Hair follicle dermal papilla cell (primary cell): ENCODE measurements around the gene EEF1AKMT3. TPM values are rescaled to one million over a fixed set of nuclear protein-coding genes. Genes with fewer than 3 reads are reported as not detected.

Experiments
- small RNA-seq: library from RNA; depleted of rRNA; stranded (forward); fragments of <200 nt; gene quantifications from one replicate; pipeline ENCODE3, GENCODE V24; 2012
- total RNA-seq: library from RNA; depleted of rRNA; stranded (reverse); fragments of >200 nt; gene quantifications from 2 replicates; pipeline ENCODE4 v1.2.3, GENCODE V29; 2012

EEF1AKMT3 gene
- total RNA-seq = 12.1 and 13.6 TPM in 2 replicates

GRCh38 chr12:57772429-57773322 lies at the start of gene EEF1AKMT3:
Gene EEF1AKMT3, plus strand, starts transcription at chr12:57772614. Its CDS starts 111 bp downstream, at chr12:57772725.

GRCh38 chr12:57738661-57739237 lies 33.7 kb upstream of the EEF1AKMT3 start, which contains the start of gene AGAP2:
Gene AGAP2, minus strand, starts transcription at chr12:57738742. Its CDS starts 496 bp downstream, at chr12:57738246.

DNA sequence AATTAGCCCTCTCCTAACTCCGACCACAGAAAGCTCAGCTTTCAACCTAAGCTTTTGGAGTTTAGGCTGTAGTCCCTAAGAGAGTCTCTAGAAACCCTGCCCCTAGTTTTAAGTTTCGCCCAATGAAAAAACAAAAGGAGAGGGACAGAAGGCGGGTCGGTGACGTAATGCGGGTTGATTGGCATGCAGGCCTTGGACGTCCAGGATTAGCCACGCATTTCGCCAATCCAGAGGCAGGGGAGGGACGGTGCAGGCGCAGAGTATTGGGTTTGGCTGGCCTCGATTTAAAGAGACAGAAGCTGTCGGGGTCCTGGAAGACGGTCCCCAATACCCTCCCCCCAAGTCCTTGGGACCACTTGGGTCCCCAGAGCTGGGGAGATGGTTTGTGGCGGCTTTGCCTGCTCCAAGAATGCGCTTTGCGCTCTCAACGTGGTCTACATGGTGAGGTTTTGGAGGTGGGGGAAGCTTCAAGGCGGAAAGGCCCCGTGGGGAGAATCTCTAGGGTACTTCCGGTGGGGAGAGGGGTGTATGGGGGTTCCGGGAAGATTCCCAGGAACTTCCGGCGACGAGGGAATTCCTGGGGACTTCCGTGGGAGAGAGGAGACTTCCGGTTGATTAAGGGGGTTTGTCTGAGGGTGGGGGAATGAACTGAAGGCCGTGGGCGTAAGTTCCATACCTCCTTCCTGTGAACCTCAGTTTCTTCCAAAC lies 27.5 kb upstream of the EEF1AKMT3 start, which contains the start of gene TSPAN31:
TSPAN31 (plus strand) TSS at position 263 of the 708 bp plus-strand sequence; CDS start at position 379, 116 bp downstream.

GRCh38 chr12:57751788-57752667 lies 20.4 kb upstream of the EEF1AKMT3 start, which contains the start of gene CDK4:
Gene CDK4, minus strand, starts transcription at chr12:57752310. Its CDS starts 593 bp downstream, at chr12:57751717.

DNA sequence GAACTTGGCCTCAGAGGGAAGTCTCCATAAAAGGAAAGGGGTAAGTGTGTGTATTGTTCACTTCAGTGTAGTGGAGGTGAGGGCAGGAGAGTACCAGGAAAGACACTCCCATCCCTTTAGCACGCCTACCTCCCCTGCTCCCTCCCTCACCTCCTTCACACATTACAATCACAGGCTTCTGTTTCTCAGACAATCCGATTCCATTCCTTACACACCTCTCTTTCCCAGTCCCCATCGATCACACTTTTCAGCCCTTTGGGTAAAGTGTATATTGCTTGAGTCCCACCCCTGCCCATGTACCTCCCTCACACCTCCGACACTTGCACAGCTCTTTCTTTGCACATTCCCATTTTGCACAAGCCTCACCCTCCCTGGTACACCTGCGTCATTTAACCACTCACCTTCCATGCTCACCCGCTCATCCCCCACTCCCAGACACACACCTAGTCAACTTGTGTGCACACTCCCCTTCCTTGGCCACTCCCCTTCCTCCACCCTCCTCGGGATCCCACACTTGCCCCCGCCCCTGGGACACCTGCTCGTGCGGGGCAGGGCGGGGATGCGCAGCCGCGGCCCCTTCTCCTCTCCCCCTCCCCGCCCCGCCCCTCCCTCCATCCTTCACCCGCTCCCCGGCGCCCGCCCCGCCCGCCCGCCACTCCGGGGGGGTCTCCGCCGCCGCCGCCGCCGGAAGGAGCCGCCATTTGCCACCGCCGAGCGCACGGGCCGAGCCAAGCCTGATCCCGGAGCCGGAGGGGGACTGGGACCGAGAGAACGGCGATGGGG lies 17.8 kb upstream of the EEF1AKMT3 start, which contains the start of gene MARCHF9:
MARCHF9 (plus strand) TSS at position 693 of the 783 bp plus-strand sequence. CDS start 426 bp downstream, outside the sequence.

DNA sequence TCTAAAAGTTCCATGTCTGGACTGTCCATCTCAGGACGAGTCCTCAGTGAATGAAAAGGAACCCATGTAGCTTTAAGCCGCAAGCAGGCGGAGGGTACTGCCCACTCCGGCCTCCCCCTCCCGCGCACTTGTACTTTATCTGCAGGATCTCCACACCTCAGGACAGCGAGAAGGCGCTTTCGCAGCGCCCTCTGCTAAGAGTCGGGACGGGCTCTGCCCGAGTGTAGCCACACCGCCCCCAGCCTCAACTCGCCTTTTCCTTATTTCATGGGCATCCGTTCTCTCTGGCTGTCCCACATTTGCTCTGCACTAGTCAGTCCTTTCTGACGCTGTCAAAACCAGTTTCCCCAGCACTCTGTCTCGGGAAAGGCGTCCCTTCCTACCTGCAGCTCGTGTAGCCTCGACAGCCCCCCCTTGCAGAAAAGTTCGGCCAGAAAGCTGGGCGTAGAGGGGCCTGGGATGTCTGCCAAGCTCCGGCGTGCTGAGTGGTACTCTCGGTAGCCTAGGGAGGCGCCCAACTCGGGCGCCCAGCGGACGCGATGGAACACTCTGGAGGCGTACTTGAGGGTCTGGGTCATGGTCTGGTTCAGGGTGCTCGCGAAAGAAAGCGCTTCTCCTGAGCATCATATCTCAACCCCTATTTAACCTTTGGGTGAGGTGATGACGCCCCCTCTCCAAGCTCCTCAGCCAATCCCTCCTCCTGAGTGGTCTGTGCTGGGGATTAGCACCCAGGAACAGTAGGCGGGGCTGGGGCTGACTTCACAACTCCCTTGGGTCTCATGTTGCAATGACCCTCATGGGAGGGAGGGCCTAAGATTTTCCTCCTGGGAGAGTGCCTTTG lies 5.7 kb upstream of the EEF1AKMT3 start, which contains the start of gene CYP27B1:
CYP27B1 (minus strand) TSS at position 615 of the 841 bp plus-strand sequence; CDS start at position 578, 37 bp downstream.

DNA sequence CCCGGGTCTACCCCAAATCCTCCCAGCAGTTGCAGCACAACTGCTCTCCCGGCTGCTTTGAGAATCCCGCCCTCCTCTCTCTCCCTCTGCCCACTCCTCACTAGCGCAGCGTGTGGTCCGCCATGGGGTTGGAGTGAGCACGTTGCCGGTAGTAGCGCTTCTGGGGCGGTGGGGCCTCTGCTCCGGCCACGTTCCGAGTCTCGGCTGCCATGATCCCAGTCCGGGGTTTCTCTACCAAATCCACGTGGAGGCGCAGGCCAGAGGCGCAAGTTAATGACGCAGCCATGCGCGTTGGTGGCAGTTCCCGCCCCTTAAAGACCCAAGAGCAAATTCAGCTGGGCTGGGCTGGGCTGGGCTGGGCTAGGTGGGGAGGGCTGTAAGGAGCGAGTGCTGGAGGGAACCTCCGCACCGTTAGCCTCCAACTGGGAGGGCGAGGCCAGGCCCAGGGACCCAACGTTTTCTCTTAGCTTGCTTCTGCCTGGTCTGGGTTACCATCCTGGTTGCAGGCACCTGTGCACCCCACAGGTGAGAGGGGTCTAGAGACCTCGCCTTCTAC lies 463 bp upstream of the EEF1AKMT3 start, which contains the start of gene METTL1:
METTL1 (minus strand) TSS at position 233 of the 556 bp plus-strand sequence; CDS start at position 211, 22 bp downstream.

DNA sequence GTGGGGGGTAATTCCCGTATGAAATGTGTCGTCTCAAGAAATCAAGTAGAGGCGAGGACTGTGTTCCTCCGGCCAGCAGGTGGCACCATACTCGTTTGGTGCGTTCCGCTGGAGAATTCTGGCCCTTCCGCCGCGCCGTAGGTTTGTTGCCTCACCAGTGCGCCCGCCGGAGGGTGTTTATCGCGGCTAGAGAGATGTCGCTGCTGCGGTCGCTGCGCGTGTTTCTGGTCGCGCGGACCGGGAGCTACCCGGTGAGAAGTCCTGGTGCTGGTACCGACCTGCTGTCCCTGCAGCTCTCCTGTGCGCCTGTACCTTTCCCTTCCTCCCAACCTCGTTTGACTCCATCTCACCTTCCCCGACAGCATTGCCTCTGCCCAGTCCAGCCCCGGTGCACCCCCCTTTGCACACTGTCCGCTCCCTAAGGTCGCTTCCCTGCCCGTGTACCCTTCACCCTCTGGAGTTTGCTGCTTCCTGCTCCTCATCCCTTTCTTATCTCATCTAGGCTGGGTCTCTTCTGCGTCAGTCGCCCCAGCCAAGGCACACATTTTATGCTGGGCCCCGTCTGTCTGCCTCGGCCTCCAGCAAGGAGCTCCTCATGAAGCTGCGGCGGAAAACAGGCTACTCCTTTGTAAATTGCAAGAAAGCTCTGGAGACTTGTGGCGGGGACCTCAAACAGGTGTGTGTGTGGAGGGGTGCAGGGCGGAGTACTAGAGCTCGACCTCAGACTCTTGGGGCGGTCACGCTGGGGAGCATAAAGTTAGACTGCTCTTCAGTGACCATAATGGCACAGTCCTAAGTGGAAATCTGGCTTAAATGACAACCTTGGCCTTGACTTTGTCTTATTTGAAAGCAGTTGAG lies 10.4 kb downstream of the EEF1AKMT3 start, which contains the start of gene TSFM:
TSFM (plus strand) TSS at position 180 of the 858 bp plus-strand sequence; CDS start at position 195, 15 bp downstream.

Small RNA genes within 50 kb of the gene (small RNA-seq; reads per million reads assigned to genes)
- gene MIR26A2 = 6.9 reads per million, percentile 85 among the genes with 10 or more reads in this experiment
- gene RNU6-1083P = not detected

Other genes with a start within 250 kb of the EEF1AKMT3 start
- gene MBD6, start 249.8 kb upstream of the EEF1AKMT3 start, total RNA-seq = 2.7 and 9.2 TPM in 2 replicates
- gene DCTN2, start 225.4 kb upstream of the EEF1AKMT3 start, total RNA-seq = 128 and 140 TPM in 2 replicates
- gene KIF5A, start 222.6 kb upstream of the EEF1AKMT3 start, total RNA-seq = 1.8 and 2.7 TPM in 2 replicates
- gene PIP4K2C, start 181.4 kb upstream of the EEF1AKMT3 start, total RNA-seq = 29.4 and 34.1 TPM in 2 replicates
- gene DTX3, start 167.8 kb upstream of the EEF1AKMT3 start, total RNA-seq = 19.8 and 21.3 TPM in 2 replicates
- gene ARHGEF25, start 161.2 kb upstream of the EEF1AKMT3 start, total RNA-seq = 30.8 and 37.0 TPM in 2 replicates
- gene B4GALNT1, start 139.4 kb upstream of the EEF1AKMT3 start, total RNA-seq = 3.8 and 5.7 TPM in 2 replicates
- gene OS9, start 78.5 kb upstream of the EEF1AKMT3 start, total RNA-seq = 183 and 196 TPM in 2 replicates
- 0.49 and 0.73 TPM in 2 replicates for gene AGAP2, start 33.9 kb upstream of the EEF1AKMT3 start, total RNA-seq
- gene TSPAN31, start 27.6 kb upstream of the EEF1AKMT3 start, total RNA-seq = 80.3 and 97.1 TPM in 2 replicates
- gene CDK4, start 20.3 kb upstream of the EEF1AKMT3 start, total RNA-seq = 140 and 154 TPM in 2 replicates
- gene MARCHF9, start 17.5 kb upstream of the EEF1AKMT3 start, total RNA-seq = 2.6 and 3.4 TPM in 2 replicates
- gene CYP27B1, start 5.5 kb upstream of the EEF1AKMT3 start, total RNA-seq = 1.2 and 1.9 TPM in 2 replicates
- 8.0 and 14.0 TPM in 2 replicates for gene METTL1, start 509 bp upstream of the EEF1AKMT3 start, total RNA-seq
- gene TSFM, start 10.2 kb downstream of the EEF1AKMT3 start, total RNA-seq = 13.4 and 18.7 TPM in 2 replicates
- gene AVIL, start 46.1 kb downstream of the EEF1AKMT3 start, total RNA-seq = 5.2 and 7.6 TPM in 2 replicates
- 182 and 200 TPM in 2 replicates for gene CTDSP2, start 74.1 kb downstream of the EEF1AKMT3 start, total RNA-seq
- gene ATP23, start 169.0 kb downstream of the EEF1AKMT3 start, total RNA-seq = 6.2 and 9.1 TPM in 2 replicates